Stimulated activated CD8-positive, alpha-beta memory T cell treated with anti-CD3 and anti-CD28 coated beads, Interleukin-4, amount 100 ng/mL, for 1 hour (primary cell): ENCODE results near the gene DCAF8L2.
"Not testable (repeated sequence)": the region's sequence is repeated elsewhere in the genome, so short reads cannot be mapped to it uniquely, and the experiment has no call there.

ENCODE experiments used
- DNase-seq, 2 donors: peaks; one replicate each; pipeline ENCODE4 v3.0.0-alpha.2; 2020; ENCODE audit warnings: low read depth in 2 of 2, low spot score in 1 of 2

The DCAF8L2 gene

DNA sequence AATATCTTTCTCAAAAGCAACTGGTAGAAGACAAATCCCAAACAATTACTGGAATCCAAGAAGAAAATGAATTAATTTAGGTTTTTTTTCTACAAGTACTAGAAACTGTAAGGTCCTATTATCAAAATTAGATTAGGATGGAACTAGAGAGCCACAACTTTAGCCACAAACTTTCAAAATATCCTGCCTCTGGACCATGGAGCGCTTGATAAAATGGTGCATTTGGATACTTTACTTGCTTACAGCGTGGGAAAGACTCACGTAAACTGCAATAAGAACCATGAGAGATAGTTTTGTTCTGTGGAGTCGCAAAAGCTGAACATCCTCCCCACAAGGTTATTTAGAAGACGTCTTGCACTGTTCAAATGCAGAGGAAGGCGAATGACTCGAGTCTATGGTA, at the start of gene DCAF8L2:
Gene DCAF8L2, plus strand, starts transcription at position 301 of the 400 bp plus-strand sequence. CDS start 156,552 bp downstream, outside the sequence.
- DNase-seq: no peak

DNA sequence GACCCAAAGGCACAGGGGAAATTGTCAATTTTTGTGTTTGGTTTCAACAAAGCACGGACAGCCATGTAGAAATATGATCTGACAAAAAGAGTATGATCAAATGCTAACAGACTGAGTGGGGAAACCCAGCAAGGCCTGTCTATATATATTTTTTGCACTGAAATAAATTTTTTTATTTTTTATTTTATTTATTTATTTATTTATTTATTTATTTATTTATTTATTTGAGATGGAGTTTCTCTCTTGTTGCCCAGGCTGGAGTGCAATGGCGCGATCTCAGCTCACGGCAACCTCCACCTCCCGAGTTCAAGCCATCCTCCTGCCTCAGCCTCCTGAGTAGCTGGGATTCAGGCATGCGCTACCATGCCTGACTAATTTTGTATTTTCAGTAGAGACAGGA, 49.0 kb upstream of the DCAF8L2 start:
- not testable (repeated sequence) for DNase-seq

GRCh38 chrX:27548624-27549023, 41.5 kb upstream of the DCAF8L2 start:
- no peak for DNase-seq

DNA sequence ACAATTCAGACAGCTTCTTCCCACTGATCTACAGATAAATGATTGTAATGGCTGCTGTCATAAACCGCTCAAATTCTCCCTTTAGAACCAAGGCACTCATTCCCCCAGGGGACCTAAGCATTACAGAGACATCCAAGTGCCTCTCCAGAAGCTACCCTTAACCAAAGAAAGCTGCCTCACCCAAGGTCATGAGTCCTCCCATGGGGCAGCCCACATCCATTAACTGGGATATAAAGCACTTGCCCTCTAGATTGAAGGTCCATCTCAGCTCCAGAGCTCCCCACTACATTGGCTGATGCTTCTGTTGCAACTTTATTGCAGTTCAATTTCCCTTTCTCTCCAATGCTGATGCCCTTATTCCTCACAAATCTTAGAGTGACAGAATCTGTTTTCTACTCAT, 40.5 kb upstream of the DCAF8L2 start:
- no peak for DNase-seq

DNA sequence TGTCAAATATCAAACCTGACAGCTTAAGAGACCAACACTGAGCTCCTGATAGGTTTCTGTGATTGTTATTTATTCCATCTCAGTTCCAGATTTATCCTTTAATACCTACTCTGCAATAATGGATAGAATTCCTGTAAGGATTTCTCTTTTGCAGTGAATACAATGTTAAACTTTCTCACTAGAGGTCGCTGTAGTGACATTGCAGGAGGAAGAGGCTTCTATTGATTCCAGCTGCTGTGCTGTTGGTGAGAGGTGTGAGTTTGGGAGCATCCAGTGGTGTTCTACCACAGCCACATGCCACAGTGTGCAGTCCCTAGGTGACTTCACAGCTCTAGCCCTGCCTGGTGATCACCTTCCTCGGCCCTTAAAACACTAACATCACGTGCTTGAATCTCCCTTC, 34.6 kb upstream of the DCAF8L2 start:
- no peak for DNase-seq

DNA sequence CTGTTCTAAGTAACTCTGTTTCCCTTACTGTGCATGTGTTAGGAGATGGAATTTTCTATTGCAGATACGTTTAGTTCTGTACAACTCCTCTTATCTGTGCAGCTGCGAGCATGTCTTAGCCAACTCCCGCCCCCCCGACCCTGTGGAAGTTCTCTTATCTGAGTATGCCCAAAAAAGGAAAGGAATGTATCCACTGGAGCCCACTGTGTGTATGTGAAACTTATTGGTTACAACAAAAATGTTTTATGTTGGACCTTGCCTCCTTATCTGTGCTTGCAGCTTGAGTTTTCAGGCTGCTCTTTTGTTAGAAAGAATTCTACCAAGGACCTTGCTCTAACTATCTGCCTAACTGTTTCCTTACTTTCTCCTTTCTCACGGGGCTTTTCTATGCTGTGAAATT, 24.2 kb upstream of the DCAF8L2 start:
- DNase-seq: no peak

GRCh38 chrX:27571164-27571563, 19.0 kb upstream of the DCAF8L2 start:
- no peak for DNase-seq

DNA sequence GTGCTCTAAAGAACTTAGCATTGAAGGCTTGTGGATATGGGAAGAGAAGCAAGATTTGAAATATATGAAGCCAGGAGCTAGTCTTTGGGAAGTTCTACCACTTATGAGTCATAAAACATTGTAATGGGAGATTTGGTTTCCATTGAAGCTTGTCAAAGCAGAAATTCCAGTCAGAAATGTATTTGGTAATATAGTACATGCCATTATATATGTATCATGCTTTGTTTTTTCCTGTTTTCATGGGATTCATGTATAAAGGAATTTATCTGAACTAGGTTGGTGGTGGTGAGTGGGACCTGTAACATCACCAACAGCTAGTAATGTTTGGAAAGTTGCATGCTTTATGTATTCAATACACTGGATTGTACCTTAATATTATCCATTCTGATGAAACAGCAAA, 14.6 kb upstream of the DCAF8L2 start:
- no peak for DNase-seq

GRCh38 chrX:27583976-27584375, 6.2 kb upstream of the DCAF8L2 start:
- no peak for DNase-seq

DNA sequence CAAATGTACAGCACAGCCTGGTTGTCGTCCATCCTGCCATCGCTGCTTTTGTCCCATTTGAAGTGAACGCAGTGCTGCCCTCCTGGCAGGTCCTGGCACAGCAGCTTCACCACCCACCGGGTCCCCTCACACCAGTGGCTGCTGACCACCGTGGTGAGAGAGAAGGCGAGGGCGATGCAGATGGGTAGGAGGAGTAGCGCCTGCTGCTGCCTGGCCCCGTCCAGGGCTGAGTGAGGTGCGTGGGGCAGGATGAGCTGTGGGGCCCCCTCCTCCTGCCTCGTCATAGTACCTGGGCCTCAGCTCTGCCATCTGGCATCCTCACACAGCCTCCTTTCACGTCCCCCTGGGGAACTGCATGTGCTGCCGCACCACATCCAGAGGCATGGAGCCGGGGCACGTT, 1.8 kb downstream of the DCAF8L2 start:
- DNase-seq: no peak

GRCh38 chrX:27597508-27597907, 7.4 kb downstream of the DCAF8L2 start:
- DNase-seq: no peak

- DNase-seq: no peak
These were observed 8.2 kb downstream of the DCAF8L2 start for GRCh38 chrX:27598312-27598711.

DNA sequence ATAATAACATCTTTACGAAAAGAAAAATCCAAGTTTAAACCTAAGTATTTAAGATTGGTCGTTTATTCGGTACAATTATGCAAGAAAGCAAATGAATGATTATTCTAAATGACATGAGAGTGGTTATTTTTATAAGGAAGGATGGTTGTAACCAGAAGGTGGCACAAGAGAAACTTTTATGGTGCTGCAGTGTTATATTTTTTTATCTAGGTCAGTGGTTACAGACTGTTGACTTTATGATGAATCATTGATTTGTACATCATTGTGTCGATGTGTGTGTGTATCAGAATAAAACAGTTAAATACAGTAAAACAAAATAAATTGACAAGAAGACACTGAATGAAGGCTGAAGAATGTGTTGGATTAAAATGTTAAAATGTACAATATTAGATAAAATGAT, 9.8 kb downstream of the DCAF8L2 start:
- no peak for DNase-seq

- no peak for DNase-seq
These were observed 10.5 kb downstream of the DCAF8L2 start for GRCh38 chrX:27600686-27601085.

DNA sequence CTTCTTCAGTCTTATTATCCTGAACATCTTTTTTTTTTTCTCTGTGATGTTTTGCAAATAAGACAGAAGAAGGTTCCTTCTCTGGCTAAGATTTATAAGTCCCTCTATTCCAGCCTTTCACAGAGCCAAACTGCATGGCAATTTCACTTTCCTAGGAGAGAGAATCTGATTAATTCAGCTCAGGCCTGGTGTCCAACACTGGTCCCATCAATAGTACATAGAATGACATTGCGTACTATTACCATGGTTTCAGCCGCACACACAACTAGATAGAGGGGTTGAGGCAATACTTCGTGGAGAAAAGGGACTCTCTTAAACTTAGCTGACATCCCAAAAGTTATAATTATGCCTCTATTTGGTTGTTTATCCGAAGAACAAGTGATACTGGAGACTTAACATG, 18.5 kb downstream of the DCAF8L2 start:
- no peak for DNase-seq

DNA sequence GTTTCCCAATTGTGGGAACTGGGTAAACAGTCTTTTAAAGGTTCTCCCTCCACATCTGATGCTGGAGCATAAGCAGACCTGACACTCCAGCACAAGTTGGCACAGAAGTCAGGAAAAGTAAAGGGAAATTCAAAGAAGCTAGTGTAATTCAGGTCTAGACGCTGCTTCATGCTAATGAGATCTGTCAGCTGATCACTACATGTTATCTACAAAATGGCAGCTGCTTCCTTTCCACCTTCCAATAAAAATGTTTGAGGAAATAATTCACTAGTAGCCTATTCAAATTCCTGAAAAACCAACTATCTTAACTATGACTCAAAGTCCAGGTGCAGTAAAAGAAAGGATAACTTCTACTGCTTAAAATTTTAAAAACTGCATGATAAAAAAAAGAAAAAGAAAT, 29.3 kb downstream of the DCAF8L2 start:
- no peak for DNase-seq

GRCh38 chrX:27619975-27620374, 29.8 kb downstream of the DCAF8L2 start:
- DNase-seq: no peak

- DNase-seq: no peak
These were observed 32.7 kb downstream of the DCAF8L2 start for GRCh38 chrX:27622883-27623282.

- DNase-seq: no peak
These were observed 35.9 kb downstream of the DCAF8L2 start for GRCh38 chrX:27626066-27626465.

DNA sequence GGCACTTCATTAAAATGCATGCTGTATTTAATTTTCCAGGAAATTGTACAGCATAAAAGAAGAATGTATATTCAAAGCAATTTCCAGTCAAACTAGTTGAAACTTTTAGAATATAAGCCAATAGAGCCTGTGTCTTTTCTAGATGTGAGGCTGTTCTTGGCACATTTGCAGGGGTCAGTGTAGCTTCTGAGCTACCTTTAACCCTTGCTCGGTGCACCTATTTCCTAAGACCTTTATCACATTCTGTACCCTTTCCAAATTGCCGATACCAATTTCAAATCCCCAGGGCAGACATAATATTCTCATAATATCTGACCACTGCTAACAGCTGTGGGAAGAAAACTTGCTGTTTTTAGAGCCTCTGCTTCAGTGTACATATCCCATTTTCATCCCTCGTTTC, 43.2 kb downstream of the DCAF8L2 start:
- DNase-seq: no peak

GRCh38 chrX:27656581-27656980, 66.4 kb downstream of the DCAF8L2 start:
- no peak for DNase-seq

DNA sequence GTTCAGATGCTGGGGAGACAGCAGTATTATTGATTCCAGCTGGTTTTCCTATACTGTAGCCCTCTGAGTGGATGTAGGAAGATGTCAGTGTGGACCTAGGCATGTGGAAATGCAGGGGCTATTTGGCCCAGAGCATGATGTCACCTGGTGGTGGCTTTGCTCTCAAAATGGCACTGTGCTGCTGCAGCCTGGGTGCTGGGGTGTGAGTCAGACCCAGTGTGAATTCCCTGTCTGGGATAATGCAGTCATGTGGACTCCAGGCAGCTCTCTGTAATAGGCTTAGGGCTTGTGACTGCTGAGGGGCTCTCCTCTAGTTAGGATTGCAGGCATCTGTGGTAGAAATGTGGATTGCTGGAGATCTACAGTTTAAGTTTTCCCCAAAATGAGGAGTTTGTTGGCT, 70.7 kb downstream of the DCAF8L2 start:
- no peak for DNase-seq

DNA sequence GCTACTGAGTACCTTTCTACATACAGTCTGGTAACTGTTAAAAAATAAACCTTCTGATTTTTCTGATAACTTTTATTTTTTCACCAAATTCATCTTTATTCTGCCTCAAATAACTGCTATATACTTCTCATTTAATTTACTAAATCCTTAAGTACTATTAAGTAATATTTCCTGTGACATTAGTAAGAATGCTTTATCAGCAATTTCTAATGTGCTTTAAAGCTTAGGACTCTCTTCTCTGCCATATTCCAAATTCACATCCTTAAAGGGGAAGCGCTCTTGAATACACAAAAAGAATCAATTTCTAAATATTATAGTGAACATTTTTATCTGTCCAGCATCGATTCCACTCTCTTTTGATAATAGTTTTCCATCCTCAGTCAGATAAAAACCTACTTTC, 81.1 kb downstream of the DCAF8L2 start:
- DNase-seq: no peak

GRCh38 chrX:27674491-27674890, 84.3 kb downstream of the DCAF8L2 start:
- DNase-seq: no peak
